HCT116 (cell line): ENCODE results near the gene VPS35L. TPM values are rescaled to one million over a fixed set of nuclear protein-coding genes. Genes with fewer than 3 reads are reported as not detected.

Experiments used
- ATAC-seq: fragments of 200-7000 bp; cut with Tn5 transposase; 2 replicates; pipeline ENCODE4 v1.9.1; 2020; ENCODE audit warnings: mild to moderate bottlenecking, moderate library complexity
- BruUV-seq: library from RNA; stranded (reverse); fragments of 400-500 nt; replicated peaks from 2 replicates; lab custom pipeline; 2021; lab: Mats Ljungman, UMichigan
- CTCF ChIA-PET: fragments of 300-600 bp; sonication (Branson Sonifier 250); formaldehyde crosslinking; loops from one replicate; lab custom pipeline; 2021; ENCODE audit warnings: antibody characterized with exemption; lab: Charles Lee
- POLR2A ChIA-PET: fragments of 300-600, 350-600 bp; sonication (Branson Sonifier 250); formaldehyde crosslinking; loops from one replicate; lab custom pipeline; 2021; ENCODE audit warnings: antibody characterized with exemption; lab: Charles Lee
- RAD21 ChIA-PET, 2 experiments: fragments of 300-600 bp; sonication (Branson Sonifier 250); formaldehyde crosslinking; loops; one replicate each; lab custom pipeline; 2023; ENCODE audit warnings: low total read pairs in 2 of 2; ENCODE audit not compliant: uncharacterized antibody in 2 of 2, unreplicated experiment in 2 of 2, low non-redundant PET in 1 of 2; lab: Charles Lee
- DNase-seq: peaks from one replicate; pipeline ENCODE4 v3.0.0-alpha.2; 2010; ENCODE audit warnings: low read depth, low spot score
- H2AFZ ChIP-seq: fragments of 200-600 bp; shearing (Covaris generic), sonication (generic); 2 replicates; pipeline ENCODE4 v1.6.1; 2017; ENCODE audit warnings: low read depth, mixed run types, mixed read lengths, antibody characterized with exemption, low read length; ENCODE audit not compliant: poor library complexity, severe bottlenecking
- H3K27ac ChIP-seq: 2 replicates; pipeline ENCODE4 v1.5.1; 2012; ENCODE audit warnings: low read depth, low read length
- H3K27me3 ChIP-seq: fragments of 200-600 bp; sonication (generic); 2 replicates; pipeline ENCODE4 v1.6.1; 2016; ENCODE audit warnings: mixed run types, low read length, mixed read lengths; ENCODE audit not compliant: insufficient read depth
- H3K36me3 ChIP-seq, 2 experiments: fragments of 200-500 bp in 1 of 2; fragments of 200-600 bp in 1 of 2; sonication (Bioruptor generic) in 1 of 2; sonication (generic) in 1 of 2; 2 replicates each; pipeline versions ENCODE4 v1.5.1 to v1.6.1; 2014 to 2016; ENCODE audit warnings: low read length in 2 of 2, inconsistent platforms in 1 of 2, mixed read lengths in 1 of 2, mixed run types in 1 of 2; ENCODE audit not compliant: insufficient read depth in 2 of 2, control insufficient read depth in 1 of 2
- H3K4me1 ChIP-seq, 2 experiments: fragments of 200-600 bp in 1 of 2; sonication (generic) in 1 of 2; 2 replicates each; pipeline versions ENCODE4 v1.5.1 to v1.6.1; 2012 to 2017; ENCODE audit warnings: low read length in 2 of 2, inconsistent platforms in 1 of 2, mild to moderate bottlenecking in 1 of 2, mixed read lengths in 1 of 2, mixed run types in 1 of 2, moderate library complexity in 1 of 2; ENCODE audit not compliant: insufficient read depth in 2 of 2, control insufficient read depth in 1 of 2
- H3K4me2 ChIP-seq: fragments of 200-600 bp; sonication (generic); 2 replicates; pipeline ENCODE4 v1.6.1; 2017; ENCODE audit warnings: mixed run types, low read length, mixed read lengths
- H3K4me3 ChIP-seq, 2 experiments: fragments of 200-600 bp in 1 of 2; sonication (generic) in 1 of 2; replicated peaks in 1 of 2; 2 replicates each; pipeline ENCODE4 v1.5.1; 2011 to 2016; ENCODE audit warnings: low read length in 2 of 2, control low read depth in 1 of 2, low read depth in 1 of 2, mild to moderate bottlenecking in 1 of 2, mixed read lengths in 1 of 2, mixed run types in 1 of 2
- H3K79me2 ChIP-seq: fragments of 200-600 bp; sonication (generic); 2 replicates; pipeline ENCODE4 v1.6.1; 2017; ENCODE audit warnings: mild to moderate bottlenecking, mixed run types, low read length, moderate library complexity, mixed read lengths; ENCODE audit not compliant: insufficient read depth
- H3K9ac ChIP-seq: fragments of 200-600 bp; sonication (generic); 2 replicates; pipeline ENCODE4 v1.6.1; 2016; ENCODE audit warnings: low read length, mixed read lengths
- H3K9me2 ChIP-seq: fragments of 200-600 bp; sonication (generic), shearing (Covaris generic); 2 replicates; pipeline ENCODE4 v1.6.1; 2017; ENCODE audit warnings: mixed run types, mild to moderate bottlenecking, moderate library complexity; ENCODE audit not compliant: insufficient read depth
- H3K9me3 ChIP-seq, 2 experiments: fragments of 200-500 bp in 1 of 2; fragments of 200-600 bp in 1 of 2; sonication (Bioruptor generic) in 1 of 2; sonication (generic) in 1 of 2; 2 replicates each; pipeline ENCODE4 v1.6.1; 2014 to 2017; ENCODE audit warnings: low read length in 2 of 2, mixed read lengths in 2 of 2, inconsistent platforms in 1 of 2, low read depth in 1 of 2, mild to moderate bottlenecking in 1 of 2, mixed run types in 1 of 2, moderate library complexity in 1 of 2; ENCODE audit not compliant: control insufficient read depth in 1 of 2, insufficient read depth in 1 of 2
- H4K20me1 ChIP-seq: fragments of 200-600 bp; sonication (generic), shearing (Covaris generic); 2 replicates; pipeline ENCODE4 v1.6.1; 2017; ENCODE audit warnings: mixed run types, mild to moderate bottlenecking, moderate library complexity; ENCODE audit not compliant: insufficient read depth
- CEBPB ChIP-seq: IDR thresholded peaks from 2 replicates; pipeline ENCODE4 v1.6.1; 2012; ENCODE audit warnings: low read depth
- EGR1 ChIP-seq: IDR thresholded peaks from 2 replicates; pipeline ENCODE4 v1.6.1; 2012; ENCODE audit warnings: low read depth
- EZH2 ChIP-seq: fragments of 200-600 bp; sonication (generic); IDR thresholded peaks from 2 replicates; pipeline ENCODE4 v1.6.1; 2017; ENCODE audit warnings: antibody characterized with exemption, mixed run types
- EZH2phosphoT487 ChIP-seq: fragments of 200-600 bp; IDR thresholded peaks from 2 replicates; pipeline ENCODE4 v1.6.1; 2018; ENCODE audit warnings: antibody characterized with exemption, borderline replicate concordance
- FOSL1 ChIP-seq: IDR thresholded peaks from 2 replicates; pipeline ENCODE4 v1.6.1; 2012; ENCODE audit warnings: low read depth
- POLR2A ChIP-seq: IDR thresholded peaks from 2 replicates; pipeline ENCODE4 v1.7.0; 2011; ENCODE audit warnings: borderline replicate concordance; ENCODE audit not compliant: insufficient read depth, insufficient read length; ENCODE audit errors: extremely low read depth
- POLR2AphosphoS5 ChIP-seq: IDR thresholded peaks from 2 replicates; pipeline ENCODE4 v1.6.1; 2011; ENCODE audit warnings: mild to moderate bottlenecking, low read depth, low read length, moderate library complexity
- SRF ChIP-seq: IDR thresholded peaks from 2 replicates; pipeline ENCODE4 v1.6.1; 2012; ENCODE audit warnings: low read depth
- TCF7L2 ChIP-seq: IDR thresholded peaks from 2 replicates; pipeline ENCODE4 v1.7.0; 2011; ENCODE audit warnings: borderline replicate concordance, inconsistent platforms; ENCODE audit not compliant: insufficient read depth, insufficient read length; ENCODE audit errors: extremely low read depth
- YY1 ChIP-seq: IDR thresholded peaks from 2 replicates; pipeline ENCODE4 v1.6.1; 2011; ENCODE audit warnings: low read length, low read depth, moderate library complexity, mild to moderate bottlenecking; ENCODE audit not compliant: insufficient replicate concordance; ENCODE audit errors: extremely low read depth
- ZNF274 ChIP-seq: fragments of 200-500 bp; sonication (Bioruptor generic); IDR thresholded peaks from 2 replicates; pipeline ENCODE4 v1.6.1; 2014; ENCODE audit warnings: mild to moderate bottlenecking, low read depth, low read length, inconsistent platforms
- intact Hi-C: fragments of 100-400 bp; cut with micrococcal nuclease; formaldehyde crosslinking; loops from 2 replicates; pipeline ENCODE4 v1.10.0; 2022
- total RNA-seq: library from RNA; stranded (reverse); gene quantifications from one replicate; pipeline ENCODE4 v1.2.1, GENCODE V29; 2021; ENCODE audit not compliant: unreplicated experiment
- TF ChIP-seq, protein P1 (sequence below): IDR thresholded peaks from 2 replicates; pipeline ENCODE4 v1.6.1; 2012; ENCODE audit warnings: low read depth
- TF ChIP-seq, protein P2 (sequence below): IDR thresholded peaks from 2 replicates; pipeline ENCODE4 v1.6.1; 2011; ENCODE audit warnings: mild to moderate bottlenecking, low read length, moderate library complexity; ENCODE audit not compliant: insufficient replicate concordance; ENCODE audit errors: extremely low read depth
- TF ChIP-seq, protein P3 (sequence below), 3 experiments: fragments of 200-600 bp in 1 of 3; sonication (generic) in 1 of 3; IDR thresholded peaks in 2 of 3; conservative IDR thresholded peaks in 1 of 3; 2 replicates each; pipeline ENCODE4 v1.5.1; 2012 to 2017; ENCODE audit warnings: low read depth in 2 of 3, low read length in 2 of 3, antibody characterized with exemption in 1 of 3, borderline replicate concordance in 1 of 3, control low read depth in 1 of 3, mild to moderate bottlenecking in 1 of 3, mixed read lengths in 1 of 3, mixed run types in 1 of 3, moderate library complexity in 1 of 3; ENCODE audit not compliant: insufficient read depth in 1 of 3
- TF ChIP-seq, protein P4 (sequence below): IDR thresholded peaks from 2 replicates; pipeline ENCODE4 v1.6.1; 2012

The VPS35L gene
- total RNA-seq, 1 experiment from 2014 or later = 21.4 TPM

DNA sequence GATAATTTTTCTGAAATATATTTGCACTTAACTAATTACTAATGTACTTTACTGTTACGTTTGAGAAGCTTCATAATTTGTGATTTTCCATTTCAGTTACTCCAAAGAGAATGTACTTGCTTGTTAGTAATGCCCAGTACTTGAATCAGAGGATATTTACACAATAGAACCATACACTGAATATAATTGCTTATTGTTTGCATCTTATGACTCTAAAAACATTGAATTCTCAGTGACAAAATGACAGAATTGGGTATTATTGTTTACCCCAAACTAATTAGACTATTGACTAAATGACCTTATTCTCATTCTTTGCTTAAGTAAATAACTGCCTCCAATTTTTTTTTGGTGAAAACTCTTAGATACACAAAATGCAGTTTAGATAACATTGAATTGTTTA lies 22.9 kb upstream of the VPS35L start:
- no peak for ATAC-seq
- Histone ChIP-seq H2AFZ (no peak overlapping the region), H3K9me3 (no peaks in the 10 kb centered on the region)
- CTCF ChIA-PET = no interaction called here
- no peak for TF ChIP-seq ZNF274
- TF ChIP-seq YY1 = no peak
- no peak for TF ChIP-seq FOSL1
- TF ChIP-seq, protein P1, sequence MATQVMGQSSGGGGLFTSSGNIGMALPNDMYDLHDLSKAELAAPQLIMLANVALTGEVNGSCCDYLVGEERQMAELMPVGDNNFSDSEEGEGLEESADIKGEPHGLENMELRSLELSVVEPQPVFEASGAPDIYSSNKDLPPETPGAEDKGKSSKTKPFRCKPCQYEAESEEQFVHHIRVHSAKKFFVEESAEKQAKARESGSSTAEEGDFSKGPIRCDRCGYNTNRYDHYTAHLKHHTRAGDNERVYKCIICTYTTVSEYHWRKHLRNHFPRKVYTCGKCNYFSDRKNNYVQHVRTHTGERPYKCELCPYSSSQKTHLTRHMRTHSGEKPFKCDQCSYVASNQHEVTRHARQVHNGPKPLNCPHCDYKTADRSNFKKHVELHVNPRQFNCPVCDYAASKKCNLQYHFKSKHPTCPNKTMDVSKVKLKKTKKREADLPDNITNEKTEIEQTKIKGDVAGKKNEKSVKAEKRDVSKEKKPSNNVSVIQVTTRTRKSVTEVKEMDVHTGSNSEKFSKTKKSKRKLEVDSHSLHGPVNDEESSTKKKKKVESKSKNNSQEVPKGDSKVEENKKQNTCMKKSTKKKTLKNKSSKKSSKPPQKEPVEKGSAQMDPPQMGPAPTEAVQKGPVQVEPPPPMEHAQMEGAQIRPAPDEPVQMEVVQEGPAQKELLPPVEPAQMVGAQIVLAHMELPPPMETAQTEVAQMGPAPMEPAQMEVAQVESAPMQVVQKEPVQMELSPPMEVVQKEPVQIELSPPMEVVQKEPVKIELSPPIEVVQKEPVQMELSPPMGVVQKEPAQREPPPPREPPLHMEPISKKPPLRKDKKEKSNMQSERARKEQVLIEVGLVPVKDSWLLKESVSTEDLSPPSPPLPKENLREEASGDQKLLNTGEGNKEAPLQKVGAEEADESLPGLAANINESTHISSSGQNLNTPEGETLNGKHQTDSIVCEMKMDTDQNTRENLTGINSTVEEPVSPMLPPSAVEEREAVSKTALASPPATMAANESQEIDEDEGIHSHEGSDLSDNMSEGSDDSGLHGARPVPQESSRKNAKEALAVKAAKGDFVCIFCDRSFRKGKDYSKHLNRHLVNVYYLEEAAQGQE = no peak
- TF ChIP-seq EZH2phosphoT487 = no peak
- no peak for TF ChIP-seq TCF7L2
- TF ChIP-seq, protein P2, sequence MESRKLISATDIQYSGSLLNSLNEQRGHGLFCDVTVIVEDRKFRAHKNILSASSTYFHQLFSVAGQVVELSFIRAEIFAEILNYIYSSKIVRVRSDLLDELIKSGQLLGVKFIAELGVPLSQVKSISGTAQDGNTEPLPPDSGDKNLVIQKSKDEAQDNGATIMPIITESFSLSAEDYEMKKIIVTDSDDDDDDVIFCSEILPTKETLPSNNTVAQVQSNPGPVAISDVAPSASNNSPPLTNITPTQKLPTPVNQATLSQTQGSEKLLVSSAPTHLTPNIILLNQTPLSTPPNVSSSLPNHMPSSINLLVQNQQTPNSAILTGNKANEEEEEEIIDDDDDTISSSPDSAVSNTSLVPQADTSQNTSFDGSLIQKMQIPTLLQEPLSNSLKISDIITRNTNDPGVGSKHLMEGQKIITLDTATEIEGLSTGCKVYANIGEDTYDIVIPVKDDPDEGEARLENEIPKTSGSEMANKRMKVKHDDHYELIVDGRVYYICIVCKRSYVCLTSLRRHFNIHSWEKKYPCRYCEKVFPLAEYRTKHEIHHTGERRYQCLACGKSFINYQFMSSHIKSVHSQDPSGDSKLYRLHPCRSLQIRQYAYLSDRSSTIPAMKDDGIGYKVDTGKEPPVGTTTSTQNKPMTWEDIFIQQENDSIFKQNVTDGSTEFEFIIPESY = no peak
- no peak for TF ChIP-seq POLR2AphosphoS5
- no peak for TF ChIP-seq EGR1
- no peak for TF ChIP-seq CEBPB
- TF ChIP-seq, protein P3, sequence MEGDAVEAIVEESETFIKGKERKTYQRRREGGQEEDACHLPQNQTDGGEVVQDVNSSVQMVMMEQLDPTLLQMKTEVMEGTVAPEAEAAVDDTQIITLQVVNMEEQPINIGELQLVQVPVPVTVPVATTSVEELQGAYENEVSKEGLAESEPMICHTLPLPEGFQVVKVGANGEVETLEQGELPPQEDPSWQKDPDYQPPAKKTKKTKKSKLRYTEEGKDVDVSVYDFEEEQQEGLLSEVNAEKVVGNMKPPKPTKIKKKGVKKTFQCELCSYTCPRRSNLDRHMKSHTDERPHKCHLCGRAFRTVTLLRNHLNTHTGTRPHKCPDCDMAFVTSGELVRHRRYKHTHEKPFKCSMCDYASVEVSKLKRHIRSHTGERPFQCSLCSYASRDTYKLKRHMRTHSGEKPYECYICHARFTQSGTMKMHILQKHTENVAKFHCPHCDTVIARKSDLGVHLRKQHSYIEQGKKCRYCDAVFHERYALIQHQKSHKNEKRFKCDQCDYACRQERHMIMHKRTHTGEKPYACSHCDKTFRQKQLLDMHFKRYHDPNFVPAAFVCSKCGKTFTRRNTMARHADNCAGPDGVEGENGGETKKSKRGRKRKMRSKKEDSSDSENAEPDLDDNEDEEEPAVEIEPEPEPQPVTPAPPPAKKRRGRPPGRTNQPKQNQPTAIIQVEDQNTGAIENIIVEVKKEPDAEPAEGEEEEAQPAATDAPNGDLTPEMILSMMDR (IDR thresholded peaks at IDR 0.05 in 2 of 3, conservative IDR thresholded peaks at IDR 0.05 in 1 of 3; ENCODE audit: borderline replicate concordance in 1 of 3, insufficient read depth in 1 of 3, low read depth in 2 of 3, low read length in 2 of 3) = no peak
- TF ChIP-seq SRF = no peak
- no peak for TF ChIP-seq POLR2A
- TF ChIP-seq EZH2 = no peak
- TF ChIP-seq, protein P4, sequence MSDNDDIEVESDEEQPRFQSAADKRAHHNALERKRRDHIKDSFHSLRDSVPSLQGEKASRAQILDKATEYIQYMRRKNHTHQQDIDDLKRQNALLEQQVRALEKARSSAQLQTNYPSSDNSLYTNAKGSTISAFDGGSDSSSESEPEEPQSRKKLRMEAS = no peak
- TF ChIP-seq, all 23 proteins: peak for 0
- Histone ChIP-seq H4K20me1 (no peaks in the 10 kb centered on the region), H3K79me2 (peaks cover 3% of the 10 kb centered on the region; the same call in 1 of the 2 replicates), H3K9me2 (no peaks in the 10 kb centered on the region), H3K27me3 (no peaks in the 10 kb centered on the region), H3K27ac (no peak overlapping the region), H3K4me2 (no peak overlapping the region), H3K9ac (no peak overlapping the region), H3K4me3 (no peak overlapping the region), H3K36me3 (peaks cover 13 to 32% of the 10 kb centered on the region in 2 experiments), H3K4me1 (no peaks in the 10 kb centered on the region)
- ChIA-PET RAD21 (no interaction called here), POLR2A (no interaction called here)
- no TSS peak for BruUV-seq
- DNase-seq = no peak
- intact Hi-C loops = no loop called here
